ENCODE results near the gene C19orf44.

- TF ChIP-seq POLR2A (IDR thresholded peaks at IDR 0.05; ENCODE audit: low read length), result no peak
- no peak for TF ChIP-seq GATA1 (IDR thresholded peaks at IDR 0.05; ENCODE audit: low read depth, low read length)
These were observed 25.7 kb upstream of the C19orf44 start for GRCh38 chr19:16470541-16470910.
